AG04450 (cell line): ENCODE results near the gene PP2D1. TPM values are rescaled to one million over a fixed set of nuclear protein-coding genes. Genes with fewer than 3 reads are reported as not detected.

ENCODE experiments used
- CTCF ChIA-PET: fragments of 300-600, 350-600 bp; formaldehyde crosslinking; extraction: SDS; loops from one replicate; lab custom pipeline; 2022; ENCODE audit warnings: antibody characterized with exemption, inconsistent platforms; lab: Charles Lee
- POLR2A ChIA-PET: fragments of 350-600 bp; formaldehyde crosslinking; extraction: SDS; loops from one replicate; lab custom pipeline; 2021; ENCODE audit warnings: antibody characterized with exemption, inconsistent platforms; lab: Yijun Ruan, JAX
- DNase-seq: peaks from one replicate; pipeline ENCODE4 v3.0.0-alpha.2; 2011; ENCODE audit warnings: low read depth, low spot score
- H3K27ac ChIP-seq: one replicate; pipeline ENCODE4 v1.5.1; 2012; ENCODE audit warnings: low read depth, low read length, control low read depth
- H3K27me3 ChIP-seq: one replicate; pipeline ENCODE4 v1.6.0; 2012; ENCODE audit warnings: low read length; ENCODE audit not compliant: control insufficient read depth, insufficient read depth
- H3K4me3 ChIP-seq: 2 replicates; pipeline ENCODE4 v1.5.1; 2011; ENCODE audit warnings: mild to moderate bottlenecking, low read depth, low read length, control low read depth
- H3K9me3 ChIP-seq: 2 replicates; pipeline ENCODE4 v1.5.1; 2012; ENCODE audit warnings: low read length; ENCODE audit not compliant: control insufficient read depth, insufficient read depth
- polyA plus RNA-seq: library from polyadenylated mRNA; depleted of rRNA; stranded (reverse); fragments of >200 nt; gene quantifications from 2 replicates; pipeline ENCODE4 v1.2.3, GENCODE V29; 2011
- TF ChIP-seq, protein P1 (sequence below): IDR thresholded peaks from 2 replicates; pipeline ENCODE4 v1.5.1; 2011; ENCODE audit warnings: low read depth, low read length, control low read depth, inconsistent platforms

PP2D1 gene
- polyA plus RNA-seq, 1 experiment, result not detected

DNA sequence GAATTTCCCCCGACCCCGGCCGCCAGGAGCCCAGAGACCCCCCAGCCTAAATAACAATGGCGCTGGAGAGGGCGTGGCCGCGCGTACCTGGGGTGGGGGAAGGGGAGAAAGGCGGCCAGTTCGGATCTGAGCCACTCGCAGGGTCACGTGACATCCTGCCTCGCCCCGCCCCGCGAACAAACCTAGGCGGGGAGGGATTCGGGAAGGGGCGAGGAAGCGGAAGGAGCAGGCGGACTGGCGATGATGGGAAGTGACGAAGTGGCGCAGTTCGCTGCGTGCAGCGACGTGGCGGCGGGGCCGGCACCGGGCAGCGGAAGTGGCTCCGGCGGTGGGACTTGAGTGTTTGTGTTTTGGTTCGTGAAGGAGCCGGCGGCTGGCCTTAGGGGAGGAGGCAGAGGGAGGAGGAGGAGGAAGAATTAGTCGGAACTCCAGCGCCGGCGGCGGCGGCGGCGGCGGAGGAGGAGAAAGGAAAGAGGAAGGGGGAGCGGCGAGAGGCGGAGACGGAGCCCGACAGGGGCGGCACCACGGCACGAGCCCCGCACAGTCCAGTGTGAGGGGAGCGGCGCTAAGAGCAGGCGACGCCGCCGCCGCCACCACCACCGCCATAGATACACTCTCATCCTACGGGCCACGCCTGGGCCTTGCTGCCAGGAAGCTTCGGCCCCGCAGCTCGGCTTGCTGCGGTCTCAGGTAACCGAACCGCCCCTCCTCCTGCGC, 65.1 kb downstream of the PP2D1 start, which contains the start of gene RAB5A:
Gene RAB5A, plus strand, starts transcription at position 266 of the 717 bp plus-strand sequence. CDS start 3,802 bp downstream, outside the sequence.
- POLR2A ChIA-PET, result interaction anchor here (1.0 to 1.7 kb wide), 2 partner anchors 10 to 58 kb away, joined by 3 to 6 read pairs; no protein-coding TSS in a partner anchor
- CTCF ChIA-PET, result interaction anchor here (0.5 to 1.0 kb wide), 2 partner anchors 61 to 158 kb away, joined by 3 read pairs; no protein-coding TSS in a partner anchor
- TF ChIP-seq, protein P1, sequence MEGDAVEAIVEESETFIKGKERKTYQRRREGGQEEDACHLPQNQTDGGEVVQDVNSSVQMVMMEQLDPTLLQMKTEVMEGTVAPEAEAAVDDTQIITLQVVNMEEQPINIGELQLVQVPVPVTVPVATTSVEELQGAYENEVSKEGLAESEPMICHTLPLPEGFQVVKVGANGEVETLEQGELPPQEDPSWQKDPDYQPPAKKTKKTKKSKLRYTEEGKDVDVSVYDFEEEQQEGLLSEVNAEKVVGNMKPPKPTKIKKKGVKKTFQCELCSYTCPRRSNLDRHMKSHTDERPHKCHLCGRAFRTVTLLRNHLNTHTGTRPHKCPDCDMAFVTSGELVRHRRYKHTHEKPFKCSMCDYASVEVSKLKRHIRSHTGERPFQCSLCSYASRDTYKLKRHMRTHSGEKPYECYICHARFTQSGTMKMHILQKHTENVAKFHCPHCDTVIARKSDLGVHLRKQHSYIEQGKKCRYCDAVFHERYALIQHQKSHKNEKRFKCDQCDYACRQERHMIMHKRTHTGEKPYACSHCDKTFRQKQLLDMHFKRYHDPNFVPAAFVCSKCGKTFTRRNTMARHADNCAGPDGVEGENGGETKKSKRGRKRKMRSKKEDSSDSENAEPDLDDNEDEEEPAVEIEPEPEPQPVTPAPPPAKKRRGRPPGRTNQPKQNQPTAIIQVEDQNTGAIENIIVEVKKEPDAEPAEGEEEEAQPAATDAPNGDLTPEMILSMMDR, result no peak

DNA sequence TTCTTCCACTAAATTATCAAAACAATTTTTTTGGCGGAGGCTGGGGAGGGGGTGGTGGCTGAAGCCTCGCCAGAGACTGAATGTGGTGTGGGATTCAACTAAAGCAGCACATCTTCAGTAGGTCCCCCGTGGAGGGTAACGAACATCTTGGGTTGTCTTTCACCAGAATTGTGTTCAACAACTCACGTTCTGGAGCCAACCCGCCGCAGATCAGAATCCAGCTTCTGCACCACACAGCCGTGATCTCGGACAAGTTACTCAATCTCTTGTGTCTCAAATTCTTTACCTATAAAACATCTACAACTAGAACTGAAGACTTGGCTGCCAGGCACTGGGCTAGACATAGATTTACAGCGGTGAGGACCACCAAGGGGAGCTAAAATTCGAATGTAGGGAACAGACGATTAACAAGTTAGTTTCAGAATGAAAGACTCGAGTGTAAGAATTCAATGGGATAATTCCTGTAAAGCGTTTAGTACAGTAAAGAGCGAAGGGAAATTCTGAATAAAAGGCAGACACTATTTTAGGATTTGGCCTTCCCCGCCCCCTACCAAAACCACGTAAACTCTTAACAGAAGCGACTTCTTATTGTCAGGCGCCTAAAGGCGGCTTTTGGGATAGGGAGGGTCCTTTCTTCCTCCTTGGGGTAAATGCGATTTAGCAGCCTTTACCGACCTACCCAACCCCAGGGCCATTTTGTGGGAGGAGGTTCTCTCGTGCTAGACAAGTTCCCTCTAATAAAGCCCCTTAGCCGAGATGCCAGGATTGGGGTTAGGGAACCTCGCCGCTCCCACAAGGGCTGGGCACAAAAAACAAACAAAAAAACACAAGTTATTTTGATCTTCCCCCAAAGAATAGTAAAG, 65.9 kb downstream of the PP2D1 start:
- no peak for DNase-seq
- ChIA-PET POLR2A (interaction anchor here (0.7 kb wide), 1 partner anchor 36 kb away, joined by 3 read pairs; no protein-coding TSS in a partner anchor), CTCF (interaction anchor here (1.5 kb wide), 1 partner anchor 79 kb away, joined by 3 read pairs; no protein-coding TSS in a partner anchor)
- H3K27ac ChIP-seq, result peak overlapping the region; percentile 99
- H3K9me3 ChIP-seq, result peaks cover 3% of the 10 kb centered on the region; the same call in 1 of the 2 replicates
- peak overlapping the region; percentile 97 for H3K4me3 ChIP-seq
- TF ChIP-seq, protein P1, result no peak
- H3K27me3 ChIP-seq, result no peaks in the 10 kb centered on the region

More for the DNA sequence above, 65.1 kb downstream of the PP2D1 start, which contains the start of gene RAB5A:
- peak; percentile 95 for DNase-seq
- Histone ChIP-seq H3K27ac (peak within 1 kb of the TSS; percentile 99), H3K27me3 (no peaks in the 10 kb centered on the region), H3K4me3 (peak within 1 kb of the TSS; percentile 97), H3K9me3 (peaks cover 3% of the 10 kb centered on the region; the same call in 1 of the 2 replicates)

DNA sequence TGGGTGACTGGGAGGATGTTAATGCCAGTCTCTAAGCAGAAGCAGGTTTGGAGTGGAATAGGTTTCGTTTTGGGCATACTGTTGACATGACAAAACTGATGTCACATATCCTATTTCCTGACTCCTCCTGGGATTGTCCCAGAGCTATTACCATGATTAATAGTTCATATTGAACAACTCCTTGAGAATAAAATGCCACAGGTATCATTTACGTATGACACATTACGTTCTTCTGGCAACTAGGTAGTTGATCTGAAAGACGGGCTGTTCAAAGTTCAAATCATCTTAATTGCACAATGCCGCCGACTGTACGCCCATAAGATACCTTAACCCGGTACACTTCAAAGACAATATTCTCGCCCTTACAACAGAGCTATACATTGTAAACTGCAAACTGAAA, 66.5 kb downstream of the PP2D1 start:
- CTCF ChIA-PET, result interaction anchor here (1.5 kb wide), 1 partner anchor 78 kb away, joined by 3 read pairs; no protein-coding TSS in a partner anchor
- H3K27ac ChIP-seq, result no peak overlapping the region
- TF ChIP-seq, protein P1, result no peak

DNA sequence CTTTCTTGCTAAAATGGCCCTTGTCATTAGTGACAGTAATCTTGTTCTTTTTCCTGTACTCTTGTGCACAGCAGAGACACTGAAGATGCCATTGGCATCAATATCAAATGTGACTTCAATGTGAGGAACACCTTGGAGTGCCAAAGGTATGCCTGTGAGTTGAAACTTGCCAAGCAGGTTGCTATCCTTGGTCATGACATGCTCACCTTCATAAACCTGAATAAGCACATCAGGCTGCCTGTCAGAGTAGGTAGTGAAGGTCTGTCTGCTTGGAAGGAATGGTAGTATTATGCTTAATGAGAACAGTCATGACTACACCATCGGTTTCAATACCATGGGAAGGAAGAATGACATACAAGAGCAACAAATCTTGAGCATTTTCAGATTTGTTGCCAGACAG, 71.4 kb downstream of the PP2D1 start:
- CTCF ChIA-PET, result no interaction called here
- POLR2A ChIA-PET, result no interaction called here

More for the DNA sequence above, 66.5 kb downstream of the PP2D1 start:
- POLR2A ChIA-PET, result interaction anchor here (0.7 kb wide), 1 partner anchor 36 kb away, joined by 3 read pairs; no protein-coding TSS in a partner anchor
- H3K9me3 ChIP-seq, result peaks cover 3% of the 10 kb centered on the region; the same call in 1 of the 2 replicates
- DNase-seq, result no peak
- no peak overlapping the region for H3K4me3 ChIP-seq
- H3K27me3 ChIP-seq, result no peaks in the 10 kb centered on the region

More for the DNA sequence above, 71.4 kb downstream of the PP2D1 start:
- Histone ChIP-seq H3K9me3 (no peaks in the 10 kb centered on the region), H3K4me3 (no peak overlapping the region), H3K27me3 (no peaks in the 10 kb centered on the region), H3K27ac (no peak overlapping the region)
- TF ChIP-seq, protein P1, result no peak
- no peak for DNase-seq
